SK-N-MC (cell line): ENCODE results near the gene KRTAP10-6.

Source experiments
- EZH2 ChIP-seq: fragments of 200-600 bp; sonication (generic); IDR thresholded peaks from one replicate; pipeline ENCODE4 v1.6.1; 2017; ENCODE audit warnings: antibody characterized with exemption
- POLR2AphosphoS5 ChIP-seq: IDR thresholded peaks from 2 replicates; pipeline ENCODE4 v1.6.1; 2012; ENCODE audit warnings: mild to moderate bottlenecking, low read depth, low read length, borderline replicate concordance

- TF ChIP-seq POLR2AphosphoS5 (no peak), EZH2 (no peak)
Measured at GRCh38 chr21:44574457-44575306, 17.6 kb downstream of the KRTAP10-6 start.
